HG02840 (cell line): ENCODE measurements around the gene DDRGK1.

ENCODE experiments used
- ATAC-seq: cut with Tn5 transposase; IDR thresholded peaks from one replicate; pipeline ENCODE4 v1.9.1; 2021; ENCODE audit warnings: mild to moderate bottlenecking, moderate library complexity, moderate number of reproducible peaks; ENCODE audit not compliant: unreplicated experiment, low FRiP score

The DDRGK1 gene

GRCh38 chr20:3204124-3204794, at the start of gene DDRGK1:
Gene DDRGK1 (minus strand): TSS chr20:3204682. CDS start chr20:3204627, 55 bp downstream.
- peak; percentile 86 for ATAC-seq

GRCh38 chr20:3251806-3252205, 47.3 kb upstream of the DDRGK1 start:
- no peak for ATAC-seq

GRCh38 chr20:3250091-3250504, 45.6 kb upstream of the DDRGK1 start:
- no peak for ATAC-seq

DNA sequence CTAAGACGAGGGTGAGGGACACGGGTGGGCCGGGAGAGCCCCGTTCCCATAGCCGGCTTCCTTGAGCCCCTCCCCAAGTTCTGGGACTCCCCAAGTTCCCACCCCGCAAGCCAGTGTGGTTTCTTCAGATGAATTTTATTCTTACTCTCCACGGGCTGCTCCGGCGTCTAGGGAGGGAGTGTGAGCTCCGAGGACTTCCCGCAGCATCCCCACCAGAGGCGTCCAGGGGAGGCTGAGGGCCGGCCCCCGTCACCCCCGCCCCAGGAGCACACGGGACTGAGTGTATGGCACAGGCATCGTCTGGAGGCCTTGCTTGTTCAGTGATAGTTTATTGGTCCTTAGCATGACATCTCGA, 44.5 kb upstream of the DDRGK1 start:
- no peak for ATAC-seq

DNA sequence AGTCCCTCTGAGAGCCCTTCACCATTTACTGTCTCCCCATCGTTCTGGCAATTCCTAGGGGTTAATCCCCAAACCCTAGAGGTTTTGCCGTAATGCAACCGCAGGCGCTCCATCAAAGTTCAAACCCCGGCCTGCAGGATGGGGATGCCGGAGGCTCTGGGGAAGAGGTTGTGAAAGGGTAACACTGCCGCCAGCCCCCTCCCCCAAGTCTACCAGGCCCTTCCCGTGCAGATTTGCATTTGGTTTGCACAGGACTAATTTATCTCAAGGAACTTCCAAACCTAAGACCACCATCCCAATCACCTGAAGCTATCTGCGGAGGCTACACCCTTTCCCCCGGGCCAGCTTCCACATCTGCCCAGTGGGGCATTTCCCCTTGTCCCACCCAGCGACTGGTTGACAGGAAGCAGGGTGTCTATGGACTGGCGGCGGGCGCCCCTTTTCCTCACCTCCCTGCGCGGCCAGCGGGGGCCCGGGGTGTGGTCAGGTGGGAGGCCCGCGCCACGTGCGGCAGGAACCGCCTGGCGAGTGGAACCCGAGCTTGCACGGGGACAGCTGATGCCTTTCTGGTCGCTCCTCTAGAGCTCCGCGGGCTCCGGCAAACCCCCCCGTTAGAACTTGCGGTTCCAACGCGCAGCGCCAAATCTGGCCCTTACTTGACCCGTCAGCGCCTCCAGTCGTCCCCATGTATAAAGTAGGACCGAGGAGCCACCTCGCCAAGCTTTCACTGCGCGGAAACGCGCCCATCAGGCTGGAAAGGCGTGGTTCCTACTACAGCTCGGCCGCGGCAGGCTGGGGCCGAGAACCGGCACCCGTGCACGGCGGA, 43.9 kb upstream of the DDRGK1 start:
- ATAC-seq: no peak

DNA sequence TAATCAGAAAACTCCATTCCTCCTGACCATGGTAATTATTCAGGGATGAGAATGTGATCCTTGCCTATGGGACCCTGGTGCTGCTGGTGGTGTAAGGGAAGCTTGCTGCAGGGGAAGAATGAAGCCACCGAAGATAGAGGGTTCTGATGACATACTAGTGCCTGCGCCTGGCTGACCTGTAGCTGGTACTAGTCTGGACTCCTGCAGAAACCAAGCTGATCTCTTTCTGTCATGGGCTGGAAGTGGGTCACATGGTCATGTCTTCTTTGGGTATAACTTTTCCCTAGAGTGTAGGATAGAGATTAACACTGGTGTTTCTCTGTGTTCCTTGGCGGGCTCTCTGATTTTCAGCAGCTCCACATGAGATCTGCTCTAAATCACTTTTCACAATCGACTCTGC, 43.2 kb upstream of the DDRGK1 start:
- ATAC-seq: no peak

GRCh38 chr20:3246682-3247081, 42.2 kb upstream of the DDRGK1 start:
- no peak for ATAC-seq

- no peak for ATAC-seq
Measured at GRCh38 chr20:3245711-3246110, 41.2 kb upstream of the DDRGK1 start.

GRCh38 chr20:3245156-3245555, 40.7 kb upstream of the DDRGK1 start:
- no peak for ATAC-seq

GRCh38 chr20:3244613-3245012, 40.1 kb upstream of the DDRGK1 start:
- ATAC-seq: no peak

DNA sequence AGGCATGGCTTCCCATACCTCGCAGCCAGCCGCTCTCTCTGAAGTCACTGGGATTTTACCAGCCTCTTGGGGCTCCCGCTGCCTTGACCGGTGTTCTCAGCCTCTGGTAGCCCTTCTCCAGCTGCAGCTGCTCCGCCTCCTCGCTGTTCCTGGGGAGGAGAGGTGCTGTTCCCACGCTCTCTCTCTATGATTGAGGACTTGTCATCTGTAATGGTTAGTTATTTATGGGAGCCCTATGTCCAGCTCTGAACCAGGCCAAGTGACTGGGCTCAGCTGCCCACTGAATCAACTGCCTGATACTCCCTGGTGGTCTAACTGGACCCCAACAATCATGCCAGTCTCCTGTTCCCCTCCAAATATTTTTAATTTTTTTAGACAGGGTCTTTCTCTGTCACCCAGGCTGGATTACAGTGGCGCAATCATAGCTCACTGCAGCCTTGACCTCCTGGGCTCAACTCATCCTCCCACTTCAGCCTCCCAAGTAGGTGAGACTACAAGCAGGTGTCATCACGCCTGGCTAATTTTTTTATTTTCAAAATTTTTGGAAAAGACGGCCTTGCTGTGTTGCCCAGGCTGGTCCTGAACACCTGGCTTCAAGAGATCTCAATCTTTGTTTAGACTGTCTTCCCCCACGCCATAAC, 39.4 kb upstream of the DDRGK1 start:
- no peak for ATAC-seq

DNA sequence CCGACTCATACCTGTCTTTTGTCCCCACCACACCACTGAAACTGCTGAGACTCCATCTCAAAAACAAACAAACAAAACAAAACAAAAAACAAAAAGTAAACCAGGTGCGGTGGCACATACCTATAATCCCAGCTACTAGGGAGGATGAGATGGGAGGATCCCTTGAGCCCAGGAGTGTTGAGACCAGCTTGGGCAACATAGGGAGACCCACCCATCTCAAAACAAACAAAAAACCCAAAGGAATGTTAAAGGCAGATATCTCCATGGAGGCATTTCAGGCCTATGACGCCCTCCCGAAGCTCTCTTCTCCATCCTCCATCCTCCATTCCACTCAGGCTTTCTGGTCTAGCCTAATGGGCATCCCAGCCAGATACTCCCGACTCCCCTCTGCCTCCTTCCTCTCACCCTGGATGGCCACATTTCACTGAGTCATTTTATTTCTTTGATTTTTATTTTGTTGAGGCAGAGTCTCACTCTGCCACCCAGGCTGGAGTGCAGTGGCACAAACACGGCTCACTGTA, 37.8 kb upstream of the DDRGK1 start:
- ATAC-seq: no peak

DNA sequence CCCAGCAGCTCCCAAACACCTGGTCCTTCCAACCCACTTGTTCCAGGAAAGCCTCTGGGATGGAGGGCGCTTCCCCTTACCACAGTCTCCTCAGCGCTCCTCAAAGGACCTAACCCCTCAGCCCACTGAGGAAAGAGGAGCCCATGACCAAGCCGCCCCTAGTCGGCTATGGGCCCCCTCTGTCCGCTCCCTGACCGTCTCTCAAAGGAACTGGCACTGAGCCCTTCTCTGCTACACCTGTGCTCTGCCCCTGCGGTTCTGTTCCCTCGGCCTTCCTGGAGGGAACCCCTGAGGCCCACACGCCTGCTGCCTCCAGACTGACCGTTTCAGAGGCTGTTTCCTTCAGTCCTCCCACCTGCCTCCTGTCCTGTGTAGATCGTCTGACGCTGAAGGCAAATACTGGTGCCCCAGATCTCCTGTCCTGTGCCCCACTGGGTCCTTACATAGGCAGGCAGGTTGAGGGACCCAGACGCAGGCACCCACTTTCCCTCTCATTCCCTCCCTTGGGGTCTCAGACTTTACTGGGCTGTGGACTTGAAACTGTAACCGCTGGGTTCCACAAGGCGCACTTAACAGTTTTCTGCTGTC, 36.4 kb upstream of the DDRGK1 start:
- no peak for ATAC-seq

DNA sequence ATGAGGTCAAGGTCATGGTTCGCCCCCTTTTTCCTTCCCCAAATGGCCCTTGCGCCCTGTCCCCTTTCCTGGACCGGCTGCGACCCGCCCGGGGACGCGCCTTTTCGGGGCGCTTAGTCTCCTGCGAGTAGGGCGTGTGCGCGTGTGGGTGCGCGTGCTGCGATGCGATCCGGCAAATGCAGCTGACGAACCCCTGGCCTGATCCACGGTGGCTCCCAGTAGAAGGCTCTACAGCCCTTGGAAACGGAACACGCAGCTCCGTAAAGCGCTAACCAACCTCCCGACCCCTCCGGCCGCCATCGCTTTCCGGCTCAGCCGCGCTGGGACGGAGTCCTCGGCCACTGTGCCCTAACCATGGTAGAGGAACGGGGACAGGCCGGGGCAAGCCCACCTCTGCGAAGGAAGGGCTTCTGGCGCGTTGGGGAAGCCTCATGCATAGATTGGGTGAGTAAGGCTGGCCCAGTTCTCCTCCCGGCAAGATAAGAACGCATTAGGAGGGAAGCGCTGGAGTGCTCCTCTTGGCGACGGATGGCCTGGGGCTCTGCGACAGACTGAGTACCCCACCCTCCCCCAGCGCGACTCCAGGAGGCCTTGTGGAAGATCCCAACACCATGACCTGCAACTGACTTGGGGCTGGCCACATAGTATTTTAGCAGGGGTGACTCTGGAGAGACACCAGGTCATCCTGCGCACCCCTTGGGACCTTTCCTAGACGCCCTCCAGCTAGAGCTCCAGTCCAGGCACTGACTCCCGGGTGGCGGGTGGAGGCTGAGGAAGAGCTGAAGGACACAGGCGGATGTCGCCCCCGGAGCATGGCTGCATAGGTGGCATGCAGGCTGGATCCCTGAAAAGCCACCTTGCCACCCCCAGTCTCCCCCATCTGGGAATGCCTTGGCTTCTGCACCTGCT, 35.6 kb upstream of the DDRGK1 start:
- ATAC-seq: no peak

DNA sequence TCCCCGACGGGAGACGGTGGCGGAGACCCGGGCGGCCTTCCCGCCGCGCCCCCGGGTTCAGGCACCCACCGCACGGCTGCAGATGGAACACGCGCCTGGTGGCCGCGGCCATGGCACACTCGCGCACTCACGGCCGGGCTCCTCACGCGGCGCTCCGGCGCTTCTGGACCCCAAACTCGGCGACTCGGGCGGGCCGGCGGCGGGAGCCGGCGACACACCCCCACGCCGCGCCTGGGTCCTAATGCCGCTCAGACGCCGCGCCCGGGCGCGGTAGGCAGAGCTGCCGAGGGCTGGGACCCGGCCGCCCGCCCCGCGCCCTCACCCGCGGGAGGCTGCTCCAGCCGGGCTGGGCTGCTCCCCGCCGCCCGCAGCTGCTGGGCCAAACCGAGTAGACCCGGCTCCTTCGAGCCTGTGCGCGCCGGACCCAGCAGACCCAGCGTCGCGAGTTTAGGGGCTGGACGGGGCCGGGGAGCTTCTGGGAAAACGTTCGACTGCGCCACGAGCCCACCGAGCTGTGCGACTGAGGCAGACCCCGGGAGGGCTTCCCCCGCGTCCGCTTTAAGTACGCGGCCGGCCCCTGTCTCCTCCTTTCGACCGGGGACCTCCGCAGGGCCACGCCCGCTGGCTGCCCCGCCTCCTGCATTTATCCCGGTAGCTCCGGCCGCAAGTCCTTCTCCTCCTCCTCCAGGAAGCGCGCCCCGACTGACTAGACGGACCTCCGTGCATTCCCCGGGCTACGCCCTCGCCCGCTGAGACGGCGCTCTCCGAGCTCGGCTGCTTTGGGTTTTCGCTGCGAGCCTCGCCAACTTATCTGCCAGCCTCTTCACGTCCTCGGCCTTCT, 34.8 kb upstream of the DDRGK1 start, which contains the start of gene SLC4A11:
Gene SLC4A11 (minus strand): TSS at position 165 of the 841 bp plus-strand sequence. CDS start 53 bp downstream, at position 112.
- no peak for ATAC-seq

DNA sequence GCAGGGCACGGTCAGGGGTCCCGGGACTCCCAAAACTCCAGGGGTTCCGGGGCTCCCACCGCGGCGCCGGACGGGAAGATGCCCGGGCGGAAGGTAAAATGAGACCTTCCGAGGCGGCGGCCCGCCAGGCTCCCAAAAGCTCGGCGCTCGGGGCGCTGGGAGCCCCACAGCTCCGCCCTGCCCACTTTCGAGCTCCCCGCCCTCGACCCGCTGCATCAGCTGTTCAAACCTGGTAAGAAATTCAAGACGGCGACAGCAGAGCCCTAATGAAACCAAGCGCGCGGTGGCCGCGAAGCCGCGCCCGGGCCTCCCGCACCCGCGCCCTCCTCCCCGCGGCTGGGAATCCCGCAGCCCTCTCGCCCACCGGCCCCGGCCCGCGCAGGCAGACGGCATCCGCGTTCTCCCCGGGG, 34.1 kb upstream of the DDRGK1 start:
- no peak for ATAC-seq

GRCh38 chr20:3237958-3238615, 33.6 kb upstream of the DDRGK1 start:
- ATAC-seq: no peak
